Trophoblast cell (in vitro differentiated cells and primary cell): ENCODE data around the gene GDF15.
"Not testable (repeated sequence)": the region's sequence is repeated elsewhere in the genome, so short reads cannot be mapped to it uniquely, and the experiment has no call there.

Experiments used
- DNase-seq, 2 donors: peaks; one replicate each; pipeline ENCODE4 v3.0.0-alpha.2; 2016
- H2AFZ ChIP-seq: 2 replicates; pipeline ENCODE4 v1.6.1; 2013; ENCODE audit warnings: low read length, moderate library complexity, mild to moderate bottlenecking; ENCODE audit not compliant: insufficient read depth, poor library complexity
- H2AK5ac ChIP-seq: 2 replicates; pipeline ENCODE4 v1.6.1; 2013; ENCODE audit warnings: mild to moderate bottlenecking, low read length
- H2BK120ac ChIP-seq: 2 replicates; pipeline ENCODE4 v1.6.1; 2013; ENCODE audit warnings: low read length, mild to moderate bottlenecking, moderate library complexity; ENCODE audit not compliant: insufficient read depth, poor library complexity
- H2BK12ac ChIP-seq: 2 replicates; pipeline ENCODE4 v1.6.1; 2013; ENCODE audit warnings: mild to moderate bottlenecking, low read length, moderate library complexity
- H2BK5ac ChIP-seq: 2 replicates; pipeline ENCODE4 v1.6.1; 2013; ENCODE audit warnings: low read length, low read depth, moderate library complexity, mild to moderate bottlenecking; ENCODE audit not compliant: poor library complexity
- H3K14ac ChIP-seq: 2 replicates; pipeline ENCODE4 v1.6.1; 2013; ENCODE audit warnings: mild to moderate bottlenecking, low read length
- H3K18ac ChIP-seq: 2 replicates; pipeline ENCODE4 v1.6.1; 2013; ENCODE audit warnings: mild to moderate bottlenecking, low read length
- H3K23ac ChIP-seq: 2 replicates; pipeline ENCODE4 v1.6.1; 2013; ENCODE audit warnings: low read length
- H3K27ac ChIP-seq: 2 replicates; pipeline ENCODE4 v1.5.1; 2013; ENCODE audit warnings: low read depth, mild to moderate bottlenecking, inconsistent platforms, low read length, moderate library complexity
- H3K27me3 ChIP-seq: 2 replicates; pipeline ENCODE4 v1.6.1; 2013; ENCODE audit warnings: inconsistent platforms, mild to moderate bottlenecking, low read length, moderate library complexity; ENCODE audit not compliant: insufficient read depth
- H3K36me3 ChIP-seq, 2 experiments: 1 replicate in 1 of 2; 2 replicates in 1 of 2; pipeline ENCODE4 v1.6.1; 2013; ENCODE audit warnings: low read length in 2 of 2, mild to moderate bottlenecking in 2 of 2, moderate library complexity in 1 of 2; ENCODE audit not compliant: insufficient read depth in 2 of 2, control insufficient read depth in 1 of 2
- H3K4ac ChIP-seq: 2 replicates; pipeline ENCODE4 v1.6.1; 2013; ENCODE audit warnings: low read depth, mild to moderate bottlenecking, low read length, moderate library complexity
- H3K4me1 ChIP-seq, 2 experiments: 1 replicate in 1 of 2; 2 replicates in 1 of 2; pipeline ENCODE4 v1.6.1; 2013; ENCODE audit warnings: low read length in 2 of 2, mild to moderate bottlenecking in 2 of 2, moderate library complexity in 1 of 2; ENCODE audit not compliant: insufficient read depth in 2 of 2, control insufficient read depth in 1 of 2
- H3K4me2 ChIP-seq: 2 replicates; pipeline ENCODE4 v1.6.1; 2013; ENCODE audit warnings: inconsistent platforms, mild to moderate bottlenecking, low read length, moderate library complexity
- H3K4me3 ChIP-seq: 2 replicates; pipeline ENCODE4 v1.5.1; 2013; ENCODE audit warnings: mild to moderate bottlenecking, low read depth, low read length, inconsistent platforms
- H3K79me1 ChIP-seq: one replicate; pipeline ENCODE4 v1.6.1; 2013; ENCODE audit warnings: low read length
- H3K79me2 ChIP-seq: 2 replicates; pipeline ENCODE4 v1.6.1; 2013; ENCODE audit warnings: low read length, mild to moderate bottlenecking; ENCODE audit not compliant: control insufficient read depth, insufficient read depth, poor library complexity
- H3K9ac ChIP-seq: 2 replicates; pipeline ENCODE4 v1.6.1; 2013; ENCODE audit warnings: mild to moderate bottlenecking, low read length
- H3K9me3 ChIP-seq: 2 replicates; pipeline ENCODE4 v1.6.1; 2013; ENCODE audit warnings: low read depth, mild to moderate bottlenecking, control low read depth, inconsistent platforms, low read length; ENCODE audit not compliant: insufficient read depth
- H4K12ac ChIP-seq: 2 replicates; pipeline ENCODE4 v1.6.1; 2013; ENCODE audit warnings: low read depth, mild to moderate bottlenecking, low read length, moderate library complexity
- H4K8ac ChIP-seq: 2 replicates; pipeline ENCODE4 v1.6.1; 2013; ENCODE audit warnings: low read depth, mild to moderate bottlenecking, low read length, moderate library complexity
- H4K91ac ChIP-seq: one replicate; pipeline ENCODE4 v1.6.1; 2013; ENCODE audit warnings: low read depth, mild to moderate bottlenecking, low read length, moderate library complexity
- WGBS: extraction: QIAGEN DNeasy Blood & Tissue Kit; methylation state at CpG from one replicate; pipeline ENCODE4 v1.1.7; 2013; ENCODE audit warnings: missing lambda C conversion rate; ENCODE audit not compliant: insufficient read length, insufficient coverage; ENCODE audit errors: extremely low coverage; 5-methylcytosine and 5-hydroxymethylcytosine counted together

Gene GDF15

GRCh38 chr19:18380843-18381242, 5.1 kb upstream of the GDF15 start:
- no peaks in the 10 kb centered on the region for H3K27me3 ChIP-seq
- H3K4me1 ChIP-seq, result peaks cover 18 to 23% of the 10 kb centered on the region in 2 experiments
- peak overlapping the region; percentile 30 for H2BK120ac ChIP-seq
- no peak overlapping the region for H3K27ac ChIP-seq
- no CpG with 5 or more reads among the region's 3 CpGs for WGBS
- no peak overlapping the region for H2BK5ac ChIP-seq
- no peak overlapping the region for H3K4me3 ChIP-seq
- no peak overlapping the region for H3K4me2 ChIP-seq
- no peak overlapping the region for H3K14ac ChIP-seq
- H2AK5ac ChIP-seq, result peak overlapping the region; percentile 68
- no peak overlapping the region for H4K8ac ChIP-seq
- H2BK12ac ChIP-seq, result peak overlapping the region; percentile 54
- no peak for DNase-seq
- H3K23ac ChIP-seq, result no peak overlapping the region
- no peak overlapping the region for H3K18ac ChIP-seq
- no peak overlapping the region for H4K12ac ChIP-seq
- no peaks in the 10 kb centered on the region for H3K9me3 ChIP-seq
- no peak overlapping the region for H3K9ac ChIP-seq
- H4K91ac ChIP-seq, result peak overlapping the region; percentile 75
- no peak overlapping the region for H3K4ac ChIP-seq
- no peaks in the 10 kb centered on the region for H3K36me3 ChIP-seq
- H3K79me2 ChIP-seq, result peaks cover 2% of the 10 kb centered on the region
- H3K79me1 ChIP-seq, result peaks cover 22% of the 10 kb centered on the region
- H2AFZ ChIP-seq, result no peak overlapping the region

DNA sequence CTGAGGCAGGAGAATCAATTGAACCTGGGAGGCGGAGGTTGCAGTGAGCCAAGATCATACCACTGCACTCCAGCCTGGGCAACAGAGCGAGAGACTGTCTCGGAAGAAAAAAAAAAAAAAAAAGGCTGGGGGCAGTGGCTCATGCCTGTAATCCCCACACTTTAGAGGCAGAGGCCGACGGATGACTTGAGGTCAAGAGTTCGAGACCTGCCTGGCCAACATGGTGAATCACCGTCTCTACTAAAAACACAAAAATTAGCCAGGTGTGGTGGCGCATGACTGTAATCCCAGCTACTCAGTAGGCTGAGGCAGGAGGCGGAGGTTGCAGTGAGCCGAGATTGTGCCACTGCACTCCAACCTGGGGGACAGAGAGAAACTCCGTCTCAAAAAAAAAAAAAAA, 2.3 kb upstream of the GDF15 start:
- not testable (repeated sequence) for H3K14ac ChIP-seq, H3K27me3 ChIP-seq, H3K23ac ChIP-seq, H2AFZ ChIP-seq, H3K4me3 ChIP-seq, H3K36me3 ChIP-seq, H4K8ac ChIP-seq, H3K18ac ChIP-seq, H2BK120ac ChIP-seq, H3K9ac ChIP-seq, H4K12ac ChIP-seq, H2AK5ac ChIP-seq, H3K79me2 ChIP-seq, H3K27ac ChIP-seq, H3K9me3 ChIP-seq, H2BK5ac ChIP-seq, H3K4me2 ChIP-seq, H4K91ac ChIP-seq, H3K4ac ChIP-seq, H2BK12ac ChIP-seq
- peak; percentile 54 to 57 for DNase-seq
- Histone ChIP-seq H3K79me1 (peaks cover 23% of the 10 kb centered on the region), H3K4me1 (peaks cover 22 to 29% of the 10 kb centered on the region in 2 experiments)
- WGBS, result no CpG with 5 or more reads among the region's 11 CpGs

GRCh38 chr19:18384775-18385174, 1.2 kb upstream of the GDF15 start:
- peaks cover 3% of the 10 kb centered on the region for H3K27me3 ChIP-seq
- no peak overlapping the region for H2BK12ac ChIP-seq
- peaks cover 22 to 26% of the 10 kb centered on the region in 2 experiments for H3K4me1 ChIP-seq
- H3K36me3 ChIP-seq, result peaks cover 0 to 5% of the 10 kb centered on the region in 2 experiments
- no peak overlapping the region for H2AFZ ChIP-seq
- no peak overlapping the region for H4K8ac ChIP-seq
- H4K12ac ChIP-seq, result no peak overlapping the region
- H2BK5ac ChIP-seq, result no peak overlapping the region
- no peak overlapping the region for H2AK5ac ChIP-seq
- H3K9ac ChIP-seq, result no peak overlapping the region
- H2BK120ac ChIP-seq, result no peak overlapping the region
- peaks cover 3% of the 10 kb centered on the region for H3K79me2 ChIP-seq
- H3K18ac ChIP-seq, result no peak overlapping the region
- DNase-seq, result peak in 1 of 2 donors; percentile 53
- H3K27ac ChIP-seq, result no peak overlapping the region
- no peak overlapping the region for H3K14ac ChIP-seq
- no CpG with 5 or more reads among the region's 7 CpGs for WGBS
- H3K79me1 ChIP-seq, result peaks cover 20% of the 10 kb centered on the region
- no peak overlapping the region for H4K91ac ChIP-seq
- no peak overlapping the region for H3K4me3 ChIP-seq
- no peak overlapping the region for H3K23ac ChIP-seq
- H3K9me3 ChIP-seq, result peaks cover 2% of the 10 kb centered on the region
- H3K4me2 ChIP-seq, result no peak overlapping the region
- H3K4ac ChIP-seq, result no peak overlapping the region

GRCh38 chr19:18385359-18385674, 641 bp upstream of the GDF15 start:
- no peak overlapping the region for H4K12ac ChIP-seq
- no peak overlapping the region for H3K9ac ChIP-seq
- H3K4me1 ChIP-seq, result peaks cover 21 to 26% of the 10 kb centered on the region in 2 experiments
- H3K79me2 ChIP-seq, result peaks cover 3% of the 10 kb centered on the region
- H3K36me3 ChIP-seq, result peaks cover 0 to 5% of the 10 kb centered on the region in 2 experiments
- peak overlapping the region; percentile 22 for H3K27ac ChIP-seq
- peaks cover 2% of the 10 kb centered on the region for H3K9me3 ChIP-seq
- no peak overlapping the region for H3K23ac ChIP-seq
- peak overlapping the region; percentile 16 for H3K14ac ChIP-seq
- H3K79me1 ChIP-seq, result peaks cover 18% of the 10 kb centered on the region
- DNase-seq, result no peak
- H3K27me3 ChIP-seq, result peaks cover 3% of the 10 kb centered on the region
- H2BK120ac ChIP-seq, result peak overlapping the region; percentile 36
- no peak overlapping the region for H2BK5ac ChIP-seq
- H3K18ac ChIP-seq, result no peak overlapping the region
- H4K8ac ChIP-seq, result no peak overlapping the region
- H4K91ac ChIP-seq, result no peak overlapping the region
- no peak overlapping the region for H2AFZ ChIP-seq
- no CpG with 5 or more reads among the region's 3 CpGs for WGBS
- no peak overlapping the region for H3K4me2 ChIP-seq
- peak overlapping the region; percentile 89 for H2BK12ac ChIP-seq
- no peak overlapping the region for H3K4ac ChIP-seq
- H2AK5ac ChIP-seq, result no peak overlapping the region
- H3K4me3 ChIP-seq, result no peak overlapping the region
